Measurements from ENCODE around the gene ARHGAP1.

- no peak for TF ChIP-seq CTCF (IDR thresholded peaks at IDR 0.05)
- TF ChIP-seq POLR2A (IDR thresholded peaks at IDR 0.05): no peak
Measured at GRCh38 chr11:46694607-46695006, 5.8 kb downstream of the ARHGAP1 start.

Measured in right lobe of liver (tissue), 4 donors.